ENCODE data around the gene ITPR1.

The ITPR1 gene

GRCh38 chr3:4755566-4755965 lies 262.4 kb downstream of the ITPR1 start:
- no peak overlapping the region for H3K4me3 ChIP-seq (ENCODE audit: low read length)
- TF ChIP-seq, protein P1, sequence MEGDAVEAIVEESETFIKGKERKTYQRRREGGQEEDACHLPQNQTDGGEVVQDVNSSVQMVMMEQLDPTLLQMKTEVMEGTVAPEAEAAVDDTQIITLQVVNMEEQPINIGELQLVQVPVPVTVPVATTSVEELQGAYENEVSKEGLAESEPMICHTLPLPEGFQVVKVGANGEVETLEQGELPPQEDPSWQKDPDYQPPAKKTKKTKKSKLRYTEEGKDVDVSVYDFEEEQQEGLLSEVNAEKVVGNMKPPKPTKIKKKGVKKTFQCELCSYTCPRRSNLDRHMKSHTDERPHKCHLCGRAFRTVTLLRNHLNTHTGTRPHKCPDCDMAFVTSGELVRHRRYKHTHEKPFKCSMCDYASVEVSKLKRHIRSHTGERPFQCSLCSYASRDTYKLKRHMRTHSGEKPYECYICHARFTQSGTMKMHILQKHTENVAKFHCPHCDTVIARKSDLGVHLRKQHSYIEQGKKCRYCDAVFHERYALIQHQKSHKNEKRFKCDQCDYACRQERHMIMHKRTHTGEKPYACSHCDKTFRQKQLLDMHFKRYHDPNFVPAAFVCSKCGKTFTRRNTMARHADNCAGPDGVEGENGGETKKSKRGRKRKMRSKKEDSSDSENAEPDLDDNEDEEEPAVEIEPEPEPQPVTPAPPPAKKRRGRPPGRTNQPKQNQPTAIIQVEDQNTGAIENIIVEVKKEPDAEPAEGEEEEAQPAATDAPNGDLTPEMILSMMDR (conservative IDR thresholded peaks at IDR 0.05; ENCODE audit: low read depth, low read length): no peak

DNA sequence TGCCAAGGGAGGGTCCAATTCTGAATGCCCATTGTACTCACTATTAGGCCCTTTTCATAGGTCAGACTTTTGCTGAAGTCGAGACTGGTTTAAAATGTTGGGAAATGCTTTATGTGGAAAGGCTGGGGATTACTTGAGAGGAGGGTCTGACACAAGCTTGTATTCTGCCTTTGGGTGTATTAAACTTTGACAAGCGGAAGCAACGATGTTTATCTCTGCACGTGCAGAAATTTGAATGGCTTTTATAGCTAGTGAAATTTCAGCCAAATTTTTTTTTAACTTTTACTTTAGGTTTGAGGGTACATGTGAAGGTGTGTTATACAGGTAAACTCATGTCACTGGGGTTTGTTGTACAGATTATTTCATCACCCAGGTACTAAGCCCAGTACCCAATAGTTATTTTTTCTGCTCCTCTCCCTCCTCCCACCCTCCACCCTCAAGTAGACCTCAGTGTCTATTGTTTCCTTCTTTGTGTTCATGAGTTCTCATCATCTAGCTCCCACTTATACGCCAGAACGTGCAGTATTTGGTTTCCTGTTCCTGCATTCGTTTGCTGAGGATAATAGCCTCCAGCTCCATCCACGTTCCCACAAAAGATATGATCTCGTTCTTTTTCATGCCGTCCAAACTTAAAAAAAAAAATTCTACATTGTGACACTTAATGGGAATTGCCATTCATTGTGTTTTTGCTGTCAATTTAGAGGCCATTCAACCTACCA lies 263.1 kb downstream of the ITPR1 start:
- TF ChIP-seq, protein P1 (conservative IDR thresholded peaks at IDR 0.05; ENCODE audit: low read depth, low read length): no peak
- DNase-seq (ENCODE audit: low read depth): no peak
- H3K4me3 ChIP-seq (ENCODE audit: low read length): no peak overlapping the region

More at GRCh38 chr3:4755566-4755965, 262.4 kb downstream of the ITPR1 start:
- no peak for DNase-seq (ENCODE audit: low read depth)

DNA sequence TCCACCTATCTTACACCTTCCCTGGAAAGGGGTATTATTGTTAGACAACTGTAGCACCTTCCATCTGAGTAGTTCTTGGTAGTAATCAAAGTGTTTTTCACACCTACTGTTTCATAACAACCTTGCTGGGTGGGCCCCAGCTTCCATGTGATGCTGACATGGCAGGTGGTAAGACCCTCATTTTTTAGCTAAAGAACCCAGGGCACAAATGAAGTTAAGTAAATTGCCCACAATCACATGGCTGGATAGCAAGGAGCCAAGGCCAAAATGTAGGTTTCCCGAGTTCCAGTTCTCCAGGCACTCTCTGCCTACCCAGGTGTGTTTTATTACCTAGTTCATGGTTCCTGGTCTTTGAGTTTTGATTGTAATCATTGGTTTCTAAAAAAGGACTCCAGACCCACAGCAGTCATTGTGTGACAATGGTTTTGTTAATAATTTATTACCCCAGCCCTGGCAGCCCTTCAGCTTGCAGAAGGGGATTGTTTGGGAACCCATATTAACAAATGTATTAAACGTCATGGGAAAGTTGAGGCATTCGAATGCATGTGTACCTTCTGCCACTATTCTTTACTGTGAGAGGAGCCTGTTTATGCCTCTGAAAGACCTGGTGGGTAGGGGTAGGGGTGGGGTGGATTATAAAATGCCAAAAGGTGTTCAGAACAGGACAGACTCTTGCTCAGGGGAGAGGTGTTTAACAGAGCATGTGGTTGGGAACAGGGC lies 263.9 kb downstream of the ITPR1 start:
- DNase-seq (ENCODE audit: low read depth): no peak
- TF ChIP-seq, protein P1 (conservative IDR thresholded peaks at IDR 0.05; ENCODE audit: low read depth, low read length): no peak
- no peak overlapping the region for H3K4me3 ChIP-seq (ENCODE audit: low read length)

GRCh38 chr3:4757575-4758248 lies 264.6 kb downstream of the ITPR1 start:
- no peak overlapping the region for H3K4me3 ChIP-seq (ENCODE audit: low read length)
- DNase-seq (ENCODE audit: low read depth): no peak

GRCh38 chr3:4758249-4758860 lies 265.2 kb downstream of the ITPR1 start:
- no peak for DNase-seq (ENCODE audit: low read depth)
- H3K4me3 ChIP-seq (ENCODE audit: low read length): no peak overlapping the region
- TF ChIP-seq, protein P1 (conservative IDR thresholded peaks at IDR 0.05; ENCODE audit: low read depth, low read length): no peak

More at GRCh38 chr3:4757575-4758248, 264.6 kb downstream of the ITPR1 start:
- TF ChIP-seq, protein P1 (conservative IDR thresholded peaks at IDR 0.05; ENCODE audit: low read depth, low read length): no peak

DNA sequence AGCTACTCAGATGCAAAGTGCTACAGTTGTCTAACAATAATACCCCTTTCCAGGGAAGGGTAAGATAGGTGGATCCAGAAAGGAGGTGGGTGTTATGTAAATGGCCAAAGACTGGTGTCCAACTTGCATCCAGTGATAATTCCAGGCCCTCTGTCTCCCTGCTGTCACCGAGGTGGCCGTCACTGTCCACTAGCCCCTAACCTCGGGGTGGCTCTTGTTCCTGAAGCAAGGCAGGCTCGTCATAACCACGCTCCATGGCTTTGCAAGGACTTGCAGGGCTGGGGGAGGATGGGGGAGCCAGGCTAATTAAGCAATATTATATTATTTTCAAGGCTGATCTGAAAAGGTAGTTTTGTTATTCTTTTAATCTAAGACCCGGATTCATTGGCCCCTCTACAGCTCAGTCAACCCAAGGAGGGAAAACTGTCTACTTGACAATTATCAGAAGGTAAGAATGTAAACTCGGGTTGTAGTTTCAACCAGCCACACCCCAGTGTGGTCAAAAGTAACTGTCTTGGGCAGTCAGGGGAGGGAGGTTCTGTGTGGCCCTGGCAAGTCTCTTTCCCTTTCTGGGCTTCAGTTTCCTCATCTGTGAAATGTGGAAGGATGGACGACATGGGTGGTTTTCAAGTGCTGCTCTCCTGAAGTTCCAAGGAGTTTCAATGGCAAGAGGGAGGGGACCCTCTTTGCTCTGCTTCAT lies 266.0 kb downstream of the ITPR1 start:
- TF ChIP-seq, protein P1 (conservative IDR thresholded peaks at IDR 0.05; ENCODE audit: low read depth, low read length): no peak
- H3K4me3 ChIP-seq (ENCODE audit: low read length): no peak overlapping the region
- DNase-seq (ENCODE audit: low read depth): no peak
